ENCODE measurements around the gene CCDC82.

Gene CCDC82

GRCh38 chr11:96356848-96357247 is 32.9 kb downstream of the CCDC82 start:
- Histone ChIP-seq H3K4me1 (ENCODE audit: insufficient read depth, low read length, severe bottlenecking) (no peaks in the 10 kb centered on the region), H3K9me2 (ENCODE audit: low read depth, low read length) (no peaks in the 10 kb centered on the region), H3K36me3 (ENCODE audit: insufficient read depth, low read length) (peaks cover 48% of the 10 kb centered on the region), H3K9me3 (ENCODE audit: low read length) (no peaks in the 10 kb centered on the region), H3K4me3 (ENCODE audit: low read depth, low read length, poor library complexity, severe bottlenecking) (no peak overlapping the region), H3K79me2 (ENCODE audit: insufficient read depth, low read length) (no peaks in the 10 kb centered on the region), H3K27me3 (ENCODE audit: insufficient read depth, low read length) (no peaks in the 10 kb centered on the region), H3F3A (ENCODE audit: insufficient read depth, low read length) (no peaks in the 10 kb centered on the region), H3K9ac (ENCODE audit: low read length) (no peak overlapping the region), H4K20me1 (ENCODE audit: insufficient read depth, low read length) (no peaks in the 10 kb centered on the region), H3K27ac (ENCODE audit: low read depth, low read length, poor library complexity, severe bottlenecking) (no peak overlapping the region), H3K4me2 (ENCODE audit: low read length) (no peak overlapping the region), H2AFZ (ENCODE audit: low read length) (no peak overlapping the region)
- no peak for TF ChIP-seq CTCF (IDR thresholded peaks at IDR 0.05; ENCODE audit: low read length)
- TF ChIP-seq EZH2 (IDR thresholded peaks at IDR 0.05; ENCODE audit: borderline replicate concordance, low read length) = no peak

GRCh38 chr11:96342961-96343711 is 46.6 kb downstream of the CCDC82 start, which contains the start of gene MAML2:
MAML2 (minus strand) TSS chr11:96343195; CDS start chr11:96341895, 1,300 bp downstream.
- H2AFZ ChIP-seq (ENCODE audit: low read length) = peak within 1 kb of the TSS; percentile 67
- H3F3A ChIP-seq (ENCODE audit: insufficient read depth, low read length) = no peaks in the 10 kb centered on the region
- H3K27me3 ChIP-seq (ENCODE audit: insufficient read depth, low read length) = no peaks in the 10 kb centered on the region
- H3K36me3 ChIP-seq (ENCODE audit: insufficient read depth, low read length) = no peaks in the 10 kb centered on the region
- no peaks in the 10 kb centered on the region for H4K20me1 ChIP-seq (ENCODE audit: insufficient read depth, low read length)
- peak within 1 kb of the TSS; percentile 62 for H3K27ac ChIP-seq (ENCODE audit: low read depth, low read length, poor library complexity, severe bottlenecking)
- no peaks in the 10 kb centered on the region for H3K9me3 ChIP-seq (ENCODE audit: low read length)
- H3K79me2 ChIP-seq (ENCODE audit: insufficient read depth, low read length) = no peaks in the 10 kb centered on the region
- peak within 1 kb of the TSS; percentile 73 for H3K4me2 ChIP-seq (ENCODE audit: low read length)
- H3K4me3 ChIP-seq (ENCODE audit: low read depth, low read length, poor library complexity, severe bottlenecking) = peak within 1 kb of the TSS; percentile 65
- peak within 1 kb of the TSS; percentile 62 for H3K9ac ChIP-seq (ENCODE audit: low read length)
- no peaks in the 10 kb centered on the region for H3K9me2 ChIP-seq (ENCODE audit: low read depth, low read length)
- H3K4me1 ChIP-seq (ENCODE audit: insufficient read depth, low read length, severe bottlenecking) = peaks cover 44% of the 10 kb centered on the region
- TF ChIP-seq EZH2 (IDR thresholded peaks at IDR 0.05; ENCODE audit: borderline replicate concordance, low read length) = no peak
- peak; percentile 68 for TF ChIP-seq CTCF (IDR thresholded peaks at IDR 0.05; ENCODE audit: low read length)

GRCh38 chr11:96342014-96342960 is 47.4 kb downstream of the CCDC82 start:
- no peaks in the 10 kb centered on the region for H3K9me2 ChIP-seq (ENCODE audit: low read depth, low read length)
- H3K36me3 ChIP-seq (ENCODE audit: insufficient read depth, low read length) = no peaks in the 10 kb centered on the region
- H3K9ac ChIP-seq (ENCODE audit: low read length) = peak overlapping the region; percentile 62
- H3K4me3 ChIP-seq (ENCODE audit: low read depth, low read length, poor library complexity, severe bottlenecking) = peak overlapping the region; percentile 65
- peak overlapping the region; percentile 73 for H3K4me2 ChIP-seq (ENCODE audit: low read length)
- H3K27me3 ChIP-seq (ENCODE audit: insufficient read depth, low read length) = no peaks in the 10 kb centered on the region
- H3K27ac ChIP-seq (ENCODE audit: low read depth, low read length, poor library complexity, severe bottlenecking) = peak overlapping the region; percentile 62
- H3F3A ChIP-seq (ENCODE audit: insufficient read depth, low read length) = no peaks in the 10 kb centered on the region
- H3K79me2 ChIP-seq (ENCODE audit: insufficient read depth, low read length) = no peaks in the 10 kb centered on the region
- H2AFZ ChIP-seq (ENCODE audit: low read length) = peak overlapping the region; percentile 67
- H3K9me3 ChIP-seq (ENCODE audit: low read length) = no peaks in the 10 kb centered on the region
- TF ChIP-seq EZH2 (IDR thresholded peaks at IDR 0.05; ENCODE audit: borderline replicate concordance, low read length) (no peak), CTCF (IDR thresholded peaks at IDR 0.05; ENCODE audit: low read length) (no peak; the same call in 1 of the 2 replicates)
- H4K20me1 ChIP-seq (ENCODE audit: insufficient read depth, low read length) = no peaks in the 10 kb centered on the region
- peaks cover 52% of the 10 kb centered on the region for H3K4me1 ChIP-seq (ENCODE audit: insufficient read depth, low read length, severe bottlenecking)
